K562 (cell line): Measurements from ENCODE around the gene ARHGEF16. TPM values are rescaled to one million over a fixed set of nuclear protein-coding genes. Genes with fewer than 3 reads are reported as not detected.

Source experiments
- ATAC-seq: fragments of 200-7000 bp; cut with Tn5 transposase; 3 replicates; pipeline ENCODE4 v1.9.1; 2020; ENCODE audit warnings: moderate library complexity
- BruUV-seq: library from RNA; stranded (reverse); fragments of 400-500 nt; replicated peaks from 2 replicates; lab custom pipeline; 2021; lab: Mats Ljungman, UMichigan
- CTCF ChIA-PET: fragments of 300-600 bp; formaldehyde crosslinking; extraction: SDS; loops from one replicate; lab custom pipeline; 2021; ENCODE audit warnings: low intra/inter-chr PET ratio; lab: Yijun Ruan, JAX
- POLR2A ChIA-PET: fragments of 300-600, 350-650 bp; sonication (Branson Sonifier 250); formaldehyde crosslinking; extraction: SDS; loops from one replicate; lab custom pipeline; 2021; ENCODE audit warnings: antibody characterized with exemption, inconsistent platforms; lab: Yijun Ruan, JAX
- DNase-seq, 4 experiments: peaks; one replicate each; pipeline versions ENCODE4 v3.0.0 to v3.0.0-alpha.2; 2011 to 2018; ENCODE audit warnings: low spot score in 3 of 4, mixed read lengths in 3 of 4; ENCODE audit errors: extremely low read depth in 1 of 4
- FAIRE-seq: peaks from 2 replicates; lab custom pipeline; 2011; peaks lifted over from hg19 to GRCh38; lab: Jason Lieb, UNC
- H2AFZ ChIP-seq: 2 replicates; pipeline ENCODE4 v1.6.0; 2011; ENCODE audit warnings: low read depth, low read length, control low read depth, inconsistent platforms
- H3K27ac ChIP-seq: fragments of 200-600 bp; 3 replicates; pipeline ENCODE4 v1.8.0; 2011; ENCODE audit warnings: low read depth, mild to moderate bottlenecking, control low read depth, inconsistent platforms, low read length, moderate library complexity, mixed read lengths; ENCODE audit errors: extremely low read depth
- H3K27me3 ChIP-seq, 2 experiments: fragments of 300-600 bp in 1 of 2; 2 replicates in 1 of 2; 3 replicates in 1 of 2; pipeline versions ENCODE4 v1.6.0 to v1.8.0; 2011; ENCODE audit warnings: inconsistent platforms in 2 of 2, low read length in 2 of 2, mild to moderate bottlenecking in 1 of 2, mixed read lengths in 1 of 2, moderate library complexity in 1 of 2; ENCODE audit not compliant: control insufficient read depth in 2 of 2, insufficient read depth in 2 of 2
- H3K36me3 ChIP-seq: fragments of 300-600 bp; 3 replicates; pipeline ENCODE4 v1.8.0; 2011; ENCODE audit warnings: mild to moderate bottlenecking, low read length, inconsistent platforms; ENCODE audit not compliant: control insufficient read depth, insufficient read depth
- H3K4me1 ChIP-seq, 2 experiments: fragments of 200-600 bp in 1 of 2; replicated peaks in 1 of 2; 2 replicates in 1 of 2; 3 replicates in 1 of 2; pipeline versions ENCODE4 v1.5.1 to v1.8.0; 2011; ENCODE audit warnings: inconsistent platforms in 2 of 2, low read length in 2 of 2, mild to moderate bottlenecking in 1 of 2, mixed read lengths in 1 of 2, moderate library complexity in 1 of 2; ENCODE audit not compliant: control insufficient read depth in 2 of 2, insufficient read depth in 2 of 2
- H3K4me2 ChIP-seq: 2 replicates; pipeline ENCODE4 v1.6.1; 2011; ENCODE audit warnings: low read length, control low read depth, inconsistent platforms, mixed read lengths; ENCODE audit not compliant: insufficient read depth
- H3K4me3 ChIP-seq: fragments of 200-600 bp; sonication (generic), shearing (Covaris generic); 2 replicates; pipeline ENCODE4 v1.5.1; 2016; ENCODE audit warnings: control low read depth, inconsistent platforms
- H3K79me2 ChIP-seq: fragments of 200-600 bp; 3 replicates; pipeline ENCODE4 v1.8.0; 2011; ENCODE audit warnings: low read length, inconsistent platforms; ENCODE audit not compliant: control insufficient read depth, insufficient read depth
- H3K9ac ChIP-seq, 2 experiments: 2 replicates each; pipeline versions ENCODE4 v1.6.0 to v1.6.1; 2011; ENCODE audit warnings: low read depth in 2 of 2, low read length in 2 of 2, control low read depth in 1 of 2, inconsistent platforms in 1 of 2, mild to moderate bottlenecking in 1 of 2, mixed read lengths in 1 of 2; ENCODE audit not compliant: insufficient read depth in 1 of 2
- H3K9me1 ChIP-seq: one replicate; pipeline ENCODE4 v1.6.0; 2011; ENCODE audit warnings: inconsistent platforms, mild to moderate bottlenecking, low read length, moderate library complexity; ENCODE audit not compliant: control insufficient read depth, insufficient read depth
- H3K9me3 ChIP-seq: replicated peaks from 2 replicates; pipeline ENCODE4 v1.5.1; 2011; ENCODE audit warnings: low read depth, low read length, inconsistent platforms; ENCODE audit not compliant: control insufficient read depth, insufficient read depth
- H4K20me1 ChIP-seq: replicated peaks from 2 replicates; pipeline ENCODE4 v1.6.1; 2011; ENCODE audit warnings: low read length, inconsistent platforms, mixed read lengths; ENCODE audit not compliant: control insufficient read depth, insufficient read depth
- L3MBTL2 ChIP-seq: fragments of 450-650 bp; IDR thresholded peaks from 2 replicates; pipeline ENCODE4 v1.6.1; 2016; ENCODE audit warnings: mild to moderate bottlenecking, moderate library complexity
- MEIS2 ChIP-seq: fragments of 450-650 bp; IDR thresholded peaks from 2 replicates; pipeline ENCODE4 v1.6.1; 2014; ENCODE audit warnings: mild to moderate bottlenecking; ENCODE audit not compliant: partially characterized antibody
- WGBS: fragments of 100-300 bp; shearing (Covaris generic); methylation state at CpG from one replicate; pipeline ENCODE4 v1.1.6; 2016; ENCODE audit warnings: low coverage, mixed read lengths; ENCODE audit not compliant: insufficient coverage; ENCODE audit errors: missing lambda C conversion rate; 5-methylcytosine and 5-hydroxymethylcytosine counted together
- in situ Hi-C: fragments of 300-500 bp; cut with MboI; formaldehyde crosslinking; loops from 4 replicates; pipeline ENCODE4 v1.15.0; 2018; ENCODE audit warnings: inconsistent platforms, mixed read lengths
- intact Hi-C: fragments of 100-400 bp; cut with micrococcal nuclease; formaldehyde crosslinking; loops from 2 replicates; pipeline ENCODE4 v1.14.2; 2022
- polyA plus RNA-seq, 8 experiments: library from polyadenylated mRNA; depleted of rRNA in 4 of 8; stranded (reverse) in 5 of 8; unstranded in 3 of 8; fragments of >200 nt; fragmentation: Nextera tagmentation in 2 of 8; fragmentation: Illumina TruSeq in 1 of 8; extraction: Ambion mirVana in 2 of 8; extraction: Trizol in 1 of 8; gene quantifications; 2 replicates each; pipeline versions ENCODE4 v1.2.1 to v1.2.3, GENCODE V29; 2011 to 2014; ENCODE audit warnings: inconsistent platforms in 1 of 8, missing spikeins in 1 of 8
- total RNA-seq, 7 experiments: library from RNA; depleted of rRNA in 6 of 7; stranded (reverse); fragments of >200 nt in 6 of 7; fragmentation: Illumina TruSeq in 2 of 7; extraction: Trizol in 2 of 7; gene quantifications; 2 replicates each; pipeline versions ENCODE4 v1.2.1 to v1.2.3, GENCODE V29; 2011 to 2021; ENCODE audit warnings: low replicate concordance in 1 of 7

Gene ARHGEF16
- total and polyA plus RNA-seq, 9 of the 15 experiments (the other 6 are each of a cell fraction or from before 2014, with no cell fraction given), result 0.15 to 1.2 (median 0.49) TPM; not detected in 2

DNA sequence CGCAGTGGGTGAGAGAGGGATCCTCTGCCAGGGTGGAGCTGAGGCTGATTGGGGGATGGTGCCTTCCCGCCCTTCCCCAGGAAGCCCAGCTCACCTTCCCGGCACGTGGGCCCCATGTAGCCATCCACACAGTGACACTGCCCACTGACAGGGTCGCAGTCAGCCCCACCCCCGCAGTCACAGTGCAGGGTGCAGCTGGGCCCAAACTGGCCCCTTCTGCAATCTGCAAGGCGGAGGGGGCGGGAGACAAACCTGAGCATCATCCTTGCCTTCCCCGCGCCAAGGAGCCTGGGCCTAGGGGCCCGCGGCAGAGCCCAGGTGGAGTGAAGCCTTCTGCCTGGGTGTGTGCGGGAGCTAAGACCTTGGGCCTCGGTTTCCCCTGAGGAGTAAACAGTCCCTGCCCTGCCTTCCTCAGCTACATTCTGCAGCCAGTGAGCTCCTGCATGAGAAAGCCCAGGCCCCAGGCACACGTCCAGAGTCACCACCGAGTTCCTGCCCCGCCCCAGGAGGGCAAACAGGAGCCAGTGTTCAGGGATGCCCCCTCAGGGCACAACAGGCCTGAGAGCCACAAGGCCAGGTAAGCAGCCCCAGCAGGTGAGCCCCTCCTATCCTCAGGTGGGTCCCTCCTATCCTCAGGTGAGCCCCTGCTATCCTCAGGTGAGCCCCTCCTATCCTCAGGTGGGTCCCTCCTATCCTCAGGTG is 38.2 kb downstream of the ARHGEF16 start:
- H3K27me3 ChIP-seq, result peaks cover 12 to 44% of the 10 kb centered on the region in 2 experiments; a peak in 3 of 5 replicates
- H3K4me2 ChIP-seq, result no peak overlapping the region
- FAIRE-seq, result no peak
- H3K9me3 ChIP-seq, result 0 out of 2 replicates have a peak, but pooled peaks cover 3% of the 10 kb centered on the region
- peaks cover 10% of the 10 kb centered on the region; the same call in 1 of the 2 replicates for H4K20me1 ChIP-seq
- H3K9ac ChIP-seq, result no peak overlapping the region
- no peak for ATAC-seq
- TF ChIP-seq MEIS2 (no peak), L3MBTL2 (no peak)
- no TSS peak for BruUV-seq
- intact Hi-C loops, result loop anchor here (5.0 kb wide), 1 partner anchor 70 kb away; no protein-coding TSS in a partner anchor
- no peaks in the 10 kb centered on the region for H3K36me3 ChIP-seq
- ChIA-PET POLR2A (interaction anchor here (0.7 kb wide), 1 partner anchor 11 kb away, joined by 6 read pairs; no protein-coding TSS in a partner anchor), CTCF (interaction anchor here (2.0 to 2.8 kb wide), 2 partner anchors 126 to 129 kb away, joined by 8 to 20 read pairs; no protein-coding TSS in a partner anchor)
- peaks cover 0 to 40% of the 10 kb centered on the region in 2 experiments; a peak in 2 of 5 replicates for H3K4me1 ChIP-seq
- no peak for DNase-seq
- H3K9me1 ChIP-seq, result no peaks in the 10 kb centered on the region
- no peak overlapping the region for H3K4me3 ChIP-seq
- in situ Hi-C loops, result no loop called here
- H3K27ac ChIP-seq, result no peak overlapping the region
- WGBS, result 6% methylated on average over 17 of the region's 17 CpGs
- H2AFZ ChIP-seq, result no peak overlapping the region
- no peaks in the 10 kb centered on the region for H3K79me2 ChIP-seq
